Activated CD4-positive, CD25-positive, alpha-beta regulatory T cell treated with anti-CD3 and anti-CD28 coated beads, Interleukin-2, amount 50 U/mL, for 24 hours (primary cell): ENCODE data around the gene ELMO1.

Source experiments
- ATAC-seq, 2 donors: fragments of 150-1000 bp; cut with Tn5 transposase; one replicate each; pipeline ENCODE4 v1.10.0; 2021; ENCODE audit warnings: mild to moderate bottlenecking in 1 of 2, moderate library complexity in 1 of 2

Gene ELMO1

GRCh38 chr7:37084303-37084702 lies 364.4 kb downstream of the ELMO1 start:
- ATAC-seq: no peak

GRCh38 chr7:37083311-37084096 lies 365.2 kb downstream of the ELMO1 start:
- no peak for ATAC-seq

GRCh38 chr7:37081436-37081835 lies 367.2 kb downstream of the ELMO1 start:
- ATAC-seq: no peak

DNA sequence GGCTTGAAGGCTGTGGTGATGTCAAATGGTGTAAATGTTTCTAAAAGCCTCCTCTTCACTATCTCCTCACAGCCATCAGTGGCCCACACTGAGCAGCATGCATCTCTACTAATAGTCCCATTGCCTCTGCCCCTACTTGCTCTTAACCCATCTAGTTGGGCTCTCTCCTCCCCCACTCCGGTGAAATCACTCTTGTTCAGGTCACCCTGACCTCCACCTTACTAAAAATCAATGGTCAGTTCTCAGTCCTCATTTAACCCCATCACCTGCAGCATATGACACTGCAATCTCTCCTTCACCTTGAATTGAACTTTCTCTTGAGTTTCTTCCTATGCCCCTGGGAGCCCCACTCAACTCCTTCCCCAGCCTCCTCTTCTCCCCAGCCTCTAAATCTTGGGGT lies 369.2 kb downstream of the ELMO1 start:
- ATAC-seq: no peak

DNA sequence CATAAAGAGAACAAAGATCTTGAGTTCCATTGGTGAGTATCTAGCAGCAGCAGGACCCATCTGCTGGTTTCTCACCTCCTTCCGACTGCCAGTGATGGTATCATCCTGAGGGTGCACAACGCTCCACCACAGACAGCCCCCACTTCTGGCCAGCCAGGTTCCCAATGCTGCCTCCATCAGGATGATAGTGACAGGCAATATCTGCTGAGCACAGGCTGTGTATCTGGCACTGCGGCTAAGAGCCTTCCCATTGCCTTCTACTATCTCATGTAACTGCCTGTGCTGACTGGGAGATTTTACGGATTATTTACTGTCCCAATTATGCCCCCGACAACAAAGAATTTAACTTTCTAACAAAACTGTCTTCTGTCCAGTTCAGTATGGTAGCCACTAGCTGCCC lies 372.0 kb downstream of the ELMO1 start:
- no peak for ATAC-seq

- ATAC-seq: no peak
Measured at GRCh38 chr7:37074370-37074769, 374.3 kb downstream of the ELMO1 start.

DNA sequence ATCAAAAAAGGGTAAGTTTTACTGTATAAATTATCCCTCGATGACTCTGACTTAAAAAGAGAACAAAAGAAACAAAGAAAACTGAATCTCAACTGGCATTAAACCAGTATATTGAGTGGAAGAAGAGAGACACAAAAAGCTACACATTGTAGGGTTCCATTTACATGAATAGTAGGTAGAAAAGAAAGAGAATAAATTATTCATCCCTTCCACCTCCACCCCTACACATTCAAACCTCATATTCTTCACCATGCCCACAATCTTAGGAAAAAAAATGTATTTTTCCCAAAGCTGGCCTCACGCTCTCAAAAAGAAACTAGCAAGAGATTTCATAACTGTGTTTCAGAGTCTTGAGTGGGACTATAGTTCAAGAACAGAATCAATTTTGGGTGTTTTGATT lies 377.5 kb downstream of the ELMO1 start:
- ATAC-seq: no peak

DNA sequence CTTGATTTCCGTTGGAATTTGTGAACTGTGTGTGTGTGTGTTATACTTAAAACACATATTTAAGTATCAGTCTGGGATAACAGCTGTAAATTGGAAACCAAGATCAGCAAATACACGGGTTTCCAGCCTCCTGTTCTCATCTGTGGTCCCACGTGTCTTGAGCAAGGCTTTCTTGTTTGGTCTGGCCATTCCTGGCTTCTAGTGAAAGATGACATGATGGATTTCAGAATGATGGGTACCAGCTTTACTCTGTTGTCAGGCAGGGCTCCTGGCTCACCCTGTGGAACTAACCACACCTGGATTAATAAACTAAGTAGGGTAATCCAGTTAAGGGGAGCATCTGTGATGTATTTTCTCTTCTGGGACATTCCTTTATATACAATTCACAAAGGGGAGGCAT lies 378.2 kb downstream of the ELMO1 start:
- no peak for ATAC-seq

DNA sequence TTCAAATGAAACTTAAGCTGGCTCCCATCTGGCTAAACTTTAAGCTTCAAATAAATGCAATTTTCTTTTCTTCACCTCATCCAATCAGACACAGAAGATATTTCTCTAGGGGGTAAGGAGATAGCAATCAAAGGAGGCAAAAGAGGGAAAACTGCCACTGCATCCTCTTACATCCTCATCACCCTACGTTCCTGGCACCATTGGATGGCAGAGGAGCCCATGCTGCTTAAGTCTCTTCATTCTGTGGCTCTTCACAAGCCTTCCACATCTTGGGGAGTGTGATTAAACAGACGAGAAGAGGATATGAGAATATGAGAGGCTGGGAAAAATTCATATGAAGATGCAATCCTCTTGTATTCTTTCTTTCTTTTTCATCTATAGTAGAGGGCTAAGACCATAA lies 378.6 kb downstream of the ELMO1 start:
- no peak for ATAC-seq

- ATAC-seq: no peak
Measured at GRCh38 chr7:37069336-37069735, 379.3 kb downstream of the ELMO1 start.

- ATAC-seq: no peak
Measured at GRCh38 chr7:37068902-37069301, 379.8 kb downstream of the ELMO1 start.

DNA sequence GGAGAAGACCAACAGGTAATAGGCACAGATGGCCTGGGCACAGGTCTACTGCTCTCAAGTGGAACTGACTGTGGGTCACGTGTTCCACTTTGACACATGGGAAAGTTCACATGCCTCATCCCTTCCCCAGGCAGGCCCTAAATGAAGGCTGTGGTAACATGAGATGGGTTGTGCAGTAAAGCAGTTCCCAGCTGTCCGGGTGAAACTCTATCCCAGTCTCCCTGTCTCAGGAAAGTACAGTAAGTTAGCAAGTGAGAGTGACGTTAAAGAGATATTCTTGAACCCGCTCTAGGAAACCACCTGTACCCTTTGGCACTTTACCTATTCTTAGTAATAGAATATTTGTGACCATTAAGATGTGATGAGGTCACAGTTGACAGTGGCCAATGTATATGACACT lies 380.6 kb downstream of the ELMO1 start:
- ATAC-seq: no peak

DNA sequence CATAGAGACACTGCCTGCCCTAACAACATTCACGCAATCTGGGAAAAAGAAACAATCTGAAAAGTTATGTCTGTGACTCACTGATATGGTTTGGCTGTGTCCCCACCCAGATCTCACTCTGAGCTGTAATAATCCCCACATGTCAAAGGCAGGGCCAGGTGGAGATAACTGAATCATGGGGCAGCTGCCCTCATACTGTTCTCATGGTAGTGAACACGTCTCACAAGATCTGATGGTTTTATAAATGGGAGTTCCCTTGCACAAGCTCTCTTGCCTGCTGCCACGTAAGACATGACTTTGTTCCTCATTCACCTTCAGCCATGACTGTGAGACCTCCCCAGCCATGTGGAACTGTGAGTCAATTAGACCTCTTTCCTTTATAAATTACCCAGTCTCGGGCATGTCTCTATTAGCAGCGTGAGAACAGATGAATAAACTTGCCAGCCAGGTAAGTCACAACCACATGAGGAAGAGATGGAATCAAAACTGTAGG lies 382.8 kb downstream of the ELMO1 start:
- ATAC-seq: peak; percentile 66 to 68

GRCh38 chr7:37062560-37062859 lies 386.2 kb downstream of the ELMO1 start:
- ATAC-seq: no peak

DNA sequence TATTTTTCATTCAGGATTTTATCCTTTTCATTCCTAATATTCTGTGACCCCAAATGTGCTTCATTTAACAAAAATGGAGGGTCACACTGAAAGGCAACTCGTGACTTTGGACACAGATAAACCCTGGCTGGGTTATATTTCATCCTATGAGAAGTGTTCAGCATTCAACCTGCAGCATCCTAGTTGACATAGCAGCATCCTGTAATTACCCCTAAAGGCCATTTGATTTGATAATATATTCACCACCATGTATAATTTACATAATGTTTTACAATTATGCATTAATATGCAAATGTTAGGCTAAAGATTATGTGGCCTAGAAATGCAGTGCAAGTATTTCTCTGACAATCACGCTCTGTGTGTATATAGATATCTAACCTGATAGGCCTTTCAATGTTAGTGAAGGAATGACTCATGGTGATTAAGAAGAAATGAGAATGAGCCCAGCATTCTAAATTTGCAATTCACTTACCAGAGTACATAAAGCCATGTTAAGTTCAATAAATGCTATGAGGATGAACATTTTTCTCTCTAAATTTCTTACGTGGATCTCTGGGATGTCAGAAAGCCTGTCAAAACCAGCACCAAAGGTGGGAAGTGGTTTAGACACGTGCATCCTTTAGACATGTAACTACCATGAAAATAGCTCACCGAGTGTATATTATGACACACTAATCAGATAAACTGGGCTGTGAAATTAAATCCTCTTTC lies 386.7 kb downstream of the ELMO1 start:
- ATAC-seq: peak; percentile 57 to 75

GRCh38 chr7:37056234-37056912 lies 392.3 kb downstream of the ELMO1 start:
- no peak for ATAC-seq

DNA sequence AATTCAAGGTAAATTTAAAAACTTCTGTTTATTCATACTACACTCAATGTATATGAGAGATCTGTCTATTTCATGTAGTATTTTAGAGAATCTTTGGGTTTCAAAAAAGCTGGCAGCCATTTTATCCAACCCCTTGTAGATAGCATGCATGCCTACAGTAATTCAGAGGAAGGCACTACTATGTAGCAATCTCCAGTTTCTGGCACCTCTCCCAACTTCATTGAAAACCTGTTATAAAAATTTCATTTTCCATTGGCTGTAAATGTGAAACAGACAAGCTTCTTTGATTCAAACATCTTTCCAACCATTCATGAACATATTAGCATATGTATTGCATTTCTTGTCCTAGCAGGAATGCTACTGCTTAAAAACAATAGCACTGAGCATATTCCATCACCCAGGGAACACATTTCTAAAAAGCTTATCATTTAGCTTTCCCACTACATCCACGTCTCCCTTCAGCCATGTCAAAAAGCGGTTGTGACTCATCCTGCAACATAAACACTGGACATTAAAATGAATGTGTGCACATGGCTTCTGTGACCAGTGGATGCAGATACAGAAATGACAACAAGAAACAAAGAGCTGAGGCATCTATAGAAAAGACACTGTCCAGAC lies 393.9 kb downstream of the ELMO1 start:
- no peak for ATAC-seq

GRCh38 chr7:37052705-37053104 lies 396.0 kb downstream of the ELMO1 start:
- no peak for ATAC-seq

GRCh38 chr7:37050801-37051200 lies 397.9 kb downstream of the ELMO1 start:
- no peak for ATAC-seq

DNA sequence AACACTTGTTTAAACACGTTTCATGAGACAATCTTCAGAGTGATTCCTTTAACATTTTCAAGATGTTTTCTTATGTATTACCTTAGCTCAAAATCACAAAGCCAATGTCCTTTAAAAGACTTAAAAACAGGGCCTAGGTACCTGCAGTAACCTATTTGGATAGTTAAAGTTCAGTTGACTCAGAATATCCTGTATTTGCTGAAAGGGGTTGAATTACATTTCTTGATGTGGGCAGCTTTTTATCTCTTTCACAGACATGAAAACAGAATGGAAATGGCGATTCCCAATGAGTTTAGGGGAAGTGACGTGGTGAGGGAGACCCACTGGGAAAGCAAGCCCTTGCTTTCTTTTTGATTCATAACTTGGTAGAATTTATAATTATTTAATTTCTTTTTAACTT lies 400.0 kb downstream of the ELMO1 start:
- ATAC-seq: no peak

- no peak for ATAC-seq
Measured at GRCh38 chr7:37047260-37047659, 401.4 kb downstream of the ELMO1 start.

DNA sequence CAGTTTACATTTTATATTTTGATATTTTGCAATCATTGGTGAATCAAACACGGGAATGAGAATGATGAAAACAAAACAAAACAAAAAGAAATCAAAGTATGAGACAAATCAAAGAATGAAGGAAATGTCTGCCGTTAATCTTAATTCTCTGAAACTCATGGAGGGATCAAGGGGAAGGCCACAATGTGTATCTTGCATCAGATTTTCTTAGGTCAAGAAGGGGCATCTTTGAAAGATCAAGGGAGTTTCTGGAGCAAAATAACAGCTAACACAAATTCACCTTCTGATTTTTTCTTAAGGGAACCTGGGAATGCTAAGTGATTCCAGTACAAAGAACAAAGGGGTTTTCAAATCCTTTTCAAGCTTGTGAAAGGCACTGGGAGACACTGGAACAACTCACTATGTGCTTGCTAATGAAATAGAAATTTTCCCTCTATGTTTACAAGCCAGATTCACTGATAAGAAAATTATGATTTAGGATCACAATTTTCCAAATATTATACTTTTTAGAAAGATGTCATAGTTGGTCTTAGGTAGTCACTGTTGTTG lies 402.1 kb downstream of the ELMO1 start:
- ATAC-seq: no peak

DNA sequence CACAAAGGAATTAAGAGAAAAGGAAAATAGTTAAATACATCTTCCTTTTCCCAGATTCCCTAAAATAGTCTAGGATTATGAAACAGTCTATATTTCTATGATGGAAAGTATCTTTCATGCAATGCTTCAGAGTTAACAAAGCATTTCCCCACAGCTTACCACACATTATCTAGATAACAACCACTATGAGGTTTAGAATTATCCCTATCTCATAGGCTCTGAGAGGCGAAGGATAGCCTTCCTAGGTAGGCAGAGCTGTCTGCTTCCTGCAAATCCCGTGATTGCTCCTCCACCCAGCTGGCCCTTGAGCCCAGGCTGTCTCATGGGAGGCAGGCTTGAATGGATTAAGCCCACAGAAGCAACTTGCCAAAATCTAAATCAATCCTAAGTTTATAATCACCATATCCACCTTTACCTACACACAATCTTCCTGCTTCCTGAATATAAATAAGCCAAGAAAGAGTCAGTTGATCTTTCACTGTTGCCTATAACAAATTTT lies 402.9 kb downstream of the ELMO1 start:
- no peak for ATAC-seq
